GM21360 (cell line): ENCODE results near the gene TCF25.

Source experiments
- ATAC-seq: cut with Tn5 transposase; IDR thresholded peaks from one replicate; pipeline ENCODE4 v1.9.1; 2021; ENCODE audit warnings: mild to moderate bottlenecking, moderate library complexity; ENCODE audit not compliant: unreplicated experiment

The TCF25 gene

DNA sequence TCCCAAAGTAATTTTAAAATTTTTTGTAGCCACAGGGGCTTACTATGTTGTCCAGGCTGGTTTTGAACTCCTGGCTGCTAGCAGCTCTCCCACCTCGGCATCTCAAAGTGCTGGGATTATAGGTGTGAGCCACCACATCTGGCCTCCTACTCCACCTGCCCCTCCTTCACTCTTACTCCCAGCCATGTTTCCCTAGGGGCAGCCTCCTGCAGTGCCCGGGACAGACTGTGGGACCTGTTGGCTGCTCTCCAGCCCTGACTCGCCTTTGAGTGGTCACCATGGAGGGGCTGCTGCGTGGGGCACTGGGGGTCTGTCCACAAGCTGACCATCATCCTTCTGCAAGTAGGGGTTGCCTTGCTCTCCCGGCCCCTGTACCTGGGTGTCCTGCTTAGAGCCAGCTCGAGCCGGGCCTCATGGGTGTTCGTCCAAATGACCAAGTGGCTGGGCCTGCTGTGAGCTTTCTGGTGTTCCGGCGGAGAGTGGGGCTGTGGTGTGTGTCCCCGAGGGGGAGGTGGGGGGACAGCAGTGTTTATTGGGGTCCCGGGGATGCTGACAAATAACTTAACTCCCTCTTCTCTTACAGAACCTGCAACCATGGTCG lies 28.6 kb upstream of the TCF25 start:
- ATAC-seq = no peak

DNA sequence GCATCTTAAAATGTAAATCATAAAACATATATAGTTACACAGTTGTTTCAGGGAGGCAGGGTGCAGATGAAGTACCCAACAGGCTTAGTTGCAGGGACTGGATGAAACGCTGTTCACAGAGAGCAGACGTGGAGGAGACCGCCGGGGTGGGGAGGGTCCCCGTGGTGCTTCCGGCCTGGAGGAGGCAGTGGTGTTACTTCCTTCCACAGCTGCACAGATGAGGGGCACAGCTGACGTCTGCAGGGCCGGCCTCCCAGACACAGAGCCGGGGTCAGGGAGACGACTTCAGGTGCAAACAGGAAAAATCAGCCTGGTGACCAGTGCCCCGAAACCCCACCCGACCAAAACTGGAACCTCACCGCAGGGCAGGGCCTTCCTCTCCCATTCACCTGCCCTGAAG lies 28.0 kb upstream of the TCF25 start:
- no peak for ATAC-seq

DNA sequence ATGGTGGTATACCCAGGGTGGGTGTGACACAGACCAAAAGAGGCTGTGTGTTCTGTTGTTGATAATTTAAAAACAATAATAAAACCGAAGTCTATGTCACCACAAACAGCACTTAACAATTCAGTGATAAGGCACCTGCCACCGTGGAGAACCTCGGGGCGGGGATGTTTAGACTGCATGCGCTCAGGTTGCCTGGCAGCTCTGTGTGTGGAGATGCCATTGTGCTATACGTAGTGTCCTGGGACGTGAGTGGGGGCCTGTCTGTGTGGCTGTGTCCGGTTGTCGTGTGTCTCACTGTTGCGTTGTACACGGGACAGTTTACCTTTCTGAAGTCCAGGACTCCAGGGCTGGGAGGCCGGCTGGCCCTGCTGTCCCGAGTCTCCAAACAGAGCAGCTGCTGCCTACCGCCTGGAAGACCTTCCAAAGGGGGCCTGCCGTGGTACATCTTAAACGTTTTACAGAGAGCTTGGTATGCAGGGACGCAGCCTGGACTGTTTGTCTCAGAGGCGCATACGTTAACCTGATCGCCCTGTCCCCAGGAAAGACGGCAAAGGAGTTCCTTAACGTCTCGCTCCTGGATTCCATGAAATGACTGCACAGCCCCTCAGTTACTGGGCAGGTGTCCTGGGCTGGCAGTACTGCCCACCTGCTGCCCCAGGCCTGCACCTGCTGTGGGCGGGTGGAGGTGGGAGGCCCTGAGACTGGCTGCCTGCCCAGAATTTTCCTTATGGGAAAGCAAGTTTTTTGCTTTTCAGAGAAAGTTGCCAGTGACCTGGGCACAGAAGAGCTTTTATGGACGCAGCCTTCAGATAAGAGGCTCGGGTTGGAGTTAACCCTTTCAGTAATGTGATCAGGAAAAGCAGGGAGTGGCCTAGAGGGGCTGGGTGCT lies 26.1 kb upstream of the TCF25 start:
- no peak for ATAC-seq

DNA sequence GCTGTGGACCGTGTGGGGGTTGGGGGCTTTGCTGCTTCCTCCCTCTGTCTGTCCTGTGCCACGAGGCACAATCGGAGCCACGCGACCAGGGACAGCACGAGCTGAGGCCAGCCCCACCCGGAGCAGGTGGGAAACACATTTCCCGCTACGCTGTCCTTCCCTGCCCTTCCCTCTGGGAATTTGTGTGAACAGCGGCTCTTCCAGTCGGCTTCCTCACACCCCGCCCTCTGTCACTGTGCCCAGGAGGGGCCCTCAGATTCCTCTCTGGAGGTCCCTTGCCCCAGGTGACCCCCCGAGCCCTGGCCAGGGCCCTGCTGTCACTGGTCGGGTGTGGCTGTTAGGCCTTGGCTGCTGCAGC lies 25.5 kb upstream of the TCF25 start:
- no peak for ATAC-seq

DNA sequence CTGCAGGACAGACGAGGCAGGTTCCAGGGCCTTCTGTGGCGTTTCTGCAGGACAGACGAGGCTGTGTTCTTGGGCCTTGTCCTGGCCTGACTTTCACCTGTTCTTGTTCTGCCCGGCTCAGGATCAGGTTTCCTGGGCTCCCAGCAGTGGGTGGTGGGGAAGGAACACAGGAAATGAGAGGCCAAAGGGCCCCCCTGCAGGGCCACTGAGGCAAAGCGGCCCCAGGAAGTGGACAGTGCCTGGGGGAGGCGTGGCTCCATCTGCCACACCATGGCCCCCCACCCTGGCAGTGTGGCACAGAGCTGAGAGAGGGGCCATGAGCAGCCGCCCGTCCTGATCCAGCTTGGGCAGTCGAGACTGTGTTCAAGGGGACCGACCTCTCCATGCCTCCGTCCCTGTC lies 24.4 kb upstream of the TCF25 start:
- ATAC-seq = no peak

DNA sequence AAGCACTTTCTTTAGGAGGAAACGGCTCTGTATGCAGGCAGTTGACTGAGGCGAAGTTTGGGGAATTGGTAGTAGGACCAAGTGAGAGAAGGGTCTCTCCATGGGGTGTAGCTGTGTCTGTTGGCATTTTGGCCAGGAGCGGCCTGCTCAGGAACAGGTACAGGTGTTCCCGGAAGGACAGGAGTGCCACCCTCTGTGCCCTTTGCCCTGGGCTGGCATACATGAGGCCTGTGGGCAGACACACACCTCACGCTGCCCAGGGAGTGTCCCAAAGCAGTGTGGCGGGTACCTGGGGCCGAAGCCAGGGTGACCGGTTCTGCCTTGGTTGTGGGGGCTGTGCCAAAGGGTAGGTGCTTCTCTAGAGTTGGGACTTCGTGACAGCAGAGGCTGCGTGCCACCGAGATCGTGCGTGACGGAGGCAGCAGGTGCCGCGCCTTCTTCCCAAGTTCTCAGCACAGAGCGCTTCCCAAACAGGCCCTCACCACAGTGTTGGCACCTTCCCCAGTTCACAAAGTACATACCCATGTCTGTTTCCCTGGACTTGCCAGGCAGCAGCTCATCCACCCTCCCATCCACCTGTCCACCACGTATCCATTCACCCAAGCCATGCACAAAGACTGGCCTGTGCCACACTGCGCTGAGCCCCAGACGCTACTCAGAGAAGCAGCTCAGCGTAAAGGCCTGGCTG lies 19.9 kb upstream of the TCF25 start:
- no peak for ATAC-seq

DNA sequence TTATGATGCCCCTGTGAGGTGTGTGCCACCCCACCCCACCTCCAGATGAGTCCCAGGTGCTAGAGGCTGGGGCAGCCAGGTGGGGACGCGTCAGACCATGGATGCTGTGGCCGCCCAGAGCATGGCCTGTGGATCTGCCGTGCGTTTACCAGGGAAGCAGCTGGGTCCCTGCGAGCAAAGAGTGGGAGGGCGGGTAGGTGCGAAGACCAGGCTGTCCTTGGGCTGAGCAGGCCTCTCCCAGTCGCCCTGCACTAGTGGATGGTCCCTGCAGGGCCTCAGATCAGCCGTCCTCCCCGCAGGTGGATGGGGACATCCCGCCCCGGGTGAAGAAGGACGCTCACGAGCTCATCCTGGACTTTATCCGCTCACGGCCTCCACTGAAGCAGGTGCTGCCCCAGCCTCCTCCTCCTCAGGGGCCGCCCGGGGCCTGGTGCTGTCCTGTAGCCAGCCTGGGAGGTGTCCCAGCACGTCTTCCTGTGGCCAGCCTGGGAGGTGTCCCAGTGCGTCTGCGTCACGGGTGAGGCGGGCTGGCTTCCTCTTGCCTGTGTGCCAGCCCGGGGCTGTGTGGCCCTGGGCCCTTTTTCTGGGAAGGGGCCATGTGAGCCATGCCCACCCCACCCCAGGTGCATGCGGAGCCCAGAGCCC lies 18.0 kb upstream of the TCF25 start:
- ATAC-seq = no peak

DNA sequence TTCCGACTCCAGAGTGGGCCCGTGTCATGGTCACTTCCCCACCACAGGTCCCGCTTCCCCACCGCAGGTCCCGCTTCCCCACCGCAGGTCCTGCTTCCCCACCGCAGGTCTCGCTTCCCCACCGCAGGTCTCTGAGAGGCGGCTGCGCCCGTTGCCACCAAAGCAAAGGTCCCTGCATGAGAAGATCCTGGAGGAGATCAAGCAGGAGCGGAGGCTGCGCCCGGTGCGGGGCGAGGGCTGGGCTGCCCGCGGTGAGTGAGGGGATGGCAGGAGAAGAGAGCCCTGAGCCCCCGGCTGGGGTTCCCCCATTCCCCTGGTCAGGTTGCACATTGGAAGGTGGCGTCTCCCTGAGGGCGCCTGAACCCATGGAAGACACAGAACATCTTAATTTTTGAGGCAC lies 17.4 kb upstream of the TCF25 start:
- ATAC-seq = no peak

DNA sequence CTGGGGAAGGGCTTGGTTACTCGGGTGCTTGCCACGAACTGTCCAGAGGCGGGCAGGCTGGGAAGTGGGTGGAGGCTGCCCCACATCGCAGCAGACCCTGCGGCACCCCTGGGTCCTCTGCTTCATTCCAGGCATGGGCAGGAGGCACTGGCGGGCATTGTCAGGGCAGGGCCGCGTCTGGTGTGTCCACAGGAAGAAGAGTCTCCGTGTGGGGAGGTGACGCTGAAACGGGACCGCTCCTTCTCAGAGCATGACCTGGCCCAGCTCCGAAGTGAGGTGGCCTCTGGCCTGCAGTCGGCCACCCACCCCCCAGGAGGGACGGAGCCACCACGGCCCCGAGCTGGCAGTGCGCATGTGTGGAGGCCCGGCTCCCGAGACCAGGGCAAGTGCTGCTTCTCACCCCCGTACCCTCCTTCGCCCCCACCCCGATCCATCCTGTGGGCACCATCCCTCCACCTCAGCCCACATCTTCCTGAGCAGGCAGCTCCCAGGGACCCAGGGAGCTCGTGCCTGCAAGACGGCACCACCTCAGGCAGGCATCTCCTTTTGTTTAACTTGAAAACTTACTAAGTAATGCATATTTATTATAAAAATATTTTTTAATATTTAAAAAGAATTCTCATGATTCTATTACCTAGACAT lies 14.3 kb upstream of the TCF25 start:
- ATAC-seq = no peak

DNA sequence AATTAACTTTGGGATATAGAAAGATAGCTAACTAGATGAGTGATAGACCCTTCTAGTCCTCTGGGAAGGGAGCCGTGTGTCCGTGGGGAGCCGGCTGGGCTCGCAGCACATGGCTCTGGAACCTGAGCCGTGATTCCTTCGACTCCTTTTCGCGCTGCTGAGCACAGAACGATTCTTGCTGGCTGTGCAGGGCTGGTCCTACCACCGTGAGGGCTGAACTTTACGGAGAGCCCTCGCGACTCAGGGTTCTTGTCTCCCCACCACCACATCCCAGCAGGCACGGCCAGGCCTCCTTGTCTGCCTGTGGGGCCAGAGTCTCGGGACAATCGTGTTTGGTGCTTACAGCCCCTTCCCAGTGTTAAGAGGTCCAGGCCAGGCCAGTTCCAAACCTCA lies 13.8 kb upstream of the TCF25 start:
- no peak for ATAC-seq

DNA sequence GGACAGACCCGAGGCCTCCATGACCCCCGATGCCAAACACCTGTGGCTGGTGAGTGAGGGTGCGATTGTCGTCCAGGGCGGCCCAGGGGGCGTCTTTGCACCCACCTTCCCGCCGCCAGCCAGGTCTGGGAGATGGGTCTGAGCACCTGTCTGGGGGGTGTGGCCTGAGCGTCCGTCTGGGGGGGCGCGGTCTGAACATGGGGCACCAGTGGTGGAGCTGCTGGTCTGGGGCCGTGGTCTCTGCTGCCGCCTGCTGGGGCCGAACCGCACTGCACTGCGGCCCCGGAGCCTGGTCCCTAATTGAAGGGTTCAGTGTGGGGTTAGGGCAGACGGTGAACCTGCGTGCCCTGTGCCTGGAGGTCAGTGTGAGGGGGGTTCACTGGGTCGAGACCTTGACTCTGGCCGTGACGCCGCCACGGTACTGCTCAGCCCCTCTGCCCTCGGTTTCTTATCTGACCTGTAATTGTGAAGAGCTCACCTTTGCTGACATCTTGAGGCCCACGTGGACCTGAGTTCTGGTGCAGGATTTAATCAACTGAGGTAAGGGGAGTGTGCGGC lies 12.6 kb upstream of the TCF25 start:
- no peak for ATAC-seq

DNA sequence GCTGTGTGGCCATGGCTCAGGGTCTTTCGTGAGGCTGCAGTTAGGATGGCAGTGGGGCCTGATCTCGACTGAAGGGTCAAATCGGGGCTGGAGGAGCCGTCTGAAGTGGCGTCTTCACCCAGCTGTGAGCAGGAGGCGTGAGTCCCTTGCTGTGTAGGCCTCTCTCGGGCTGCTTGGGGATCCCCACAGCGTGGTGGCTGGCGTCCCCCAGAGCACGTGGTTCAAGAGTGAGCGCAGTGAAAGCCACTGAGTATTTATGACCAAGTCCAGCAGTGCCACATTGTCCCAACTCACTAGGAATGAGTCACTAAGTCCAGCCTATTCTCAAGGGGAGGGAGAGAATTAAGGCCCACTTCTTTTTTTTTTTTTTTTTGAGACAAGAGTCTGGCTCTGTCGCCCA lies 11.7 kb upstream of the TCF25 start:
- ATAC-seq = no peak

DNA sequence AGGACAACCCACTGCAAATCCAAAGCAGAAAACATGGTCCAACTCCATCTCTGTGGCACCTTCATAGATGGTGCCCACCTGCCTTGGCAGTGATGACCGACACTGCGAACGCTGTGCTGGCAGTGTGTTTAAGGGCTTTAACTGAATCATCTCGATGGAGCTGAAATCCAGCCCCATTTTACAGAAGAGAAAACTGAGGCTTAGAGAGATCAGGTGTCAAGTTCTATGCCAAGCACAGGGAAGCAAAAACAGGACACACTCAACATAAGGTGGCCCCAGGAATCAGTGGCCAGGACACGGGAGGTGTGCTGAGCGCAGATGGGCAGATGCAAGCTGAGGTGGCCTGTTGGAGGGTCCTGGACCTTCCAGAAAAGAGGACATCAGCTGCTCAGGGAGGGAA lies 10.7 kb upstream of the TCF25 start:
- no peak for ATAC-seq

DNA sequence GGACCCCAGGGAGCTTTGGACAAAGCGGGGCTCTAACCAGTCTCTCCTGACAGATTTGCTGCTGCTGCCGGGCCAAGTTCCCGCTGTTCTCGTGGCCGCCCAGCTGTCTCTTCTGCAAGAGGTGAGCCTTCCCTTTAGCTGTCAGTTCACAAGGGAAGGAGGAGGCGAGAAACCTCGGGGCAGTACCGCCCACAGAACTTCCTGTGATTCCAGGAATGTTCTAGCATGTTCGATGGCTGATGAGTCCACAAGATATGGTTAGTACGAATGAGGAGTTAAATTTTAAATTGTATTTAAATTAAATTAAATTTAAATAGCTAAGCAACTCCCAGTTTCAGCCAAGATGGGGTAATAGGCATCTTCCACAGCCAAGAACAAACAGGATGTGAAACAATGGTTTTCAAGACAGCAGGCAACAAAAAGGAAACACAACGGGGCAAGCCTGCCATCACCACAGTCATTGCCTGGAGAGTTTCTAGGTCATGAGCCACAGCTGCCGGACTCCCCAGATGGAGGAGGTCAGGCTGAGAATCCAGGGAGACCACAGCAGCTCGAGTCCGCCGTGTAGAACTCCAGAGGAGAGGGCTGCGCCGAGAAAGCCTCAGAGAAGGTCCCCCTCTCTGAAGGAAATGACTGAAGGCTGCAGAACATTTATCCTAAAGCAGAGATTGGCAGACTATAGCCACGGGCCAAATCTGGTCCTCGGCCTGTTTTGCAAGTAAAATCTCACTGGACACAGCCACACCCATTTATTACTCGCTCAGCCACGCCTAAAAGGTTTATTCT lies 9.5 kb upstream of the TCF25 start:
- no peak for ATAC-seq

DNA sequence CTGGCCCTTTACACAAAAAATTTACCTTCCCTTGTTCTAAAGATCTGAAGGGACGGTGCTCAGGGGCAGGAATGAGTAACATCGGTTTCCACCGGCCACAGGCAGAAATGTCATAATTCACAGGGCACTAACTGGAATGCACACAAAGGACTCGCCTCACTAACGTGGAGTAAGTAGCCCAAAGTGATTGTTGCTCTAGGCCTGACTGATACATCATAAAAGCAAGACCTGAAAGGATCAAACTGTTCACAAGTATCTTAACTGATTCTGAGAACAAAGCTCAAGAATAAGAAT lies 8.9 kb upstream of the TCF25 start:
- no peak for ATAC-seq

DNA sequence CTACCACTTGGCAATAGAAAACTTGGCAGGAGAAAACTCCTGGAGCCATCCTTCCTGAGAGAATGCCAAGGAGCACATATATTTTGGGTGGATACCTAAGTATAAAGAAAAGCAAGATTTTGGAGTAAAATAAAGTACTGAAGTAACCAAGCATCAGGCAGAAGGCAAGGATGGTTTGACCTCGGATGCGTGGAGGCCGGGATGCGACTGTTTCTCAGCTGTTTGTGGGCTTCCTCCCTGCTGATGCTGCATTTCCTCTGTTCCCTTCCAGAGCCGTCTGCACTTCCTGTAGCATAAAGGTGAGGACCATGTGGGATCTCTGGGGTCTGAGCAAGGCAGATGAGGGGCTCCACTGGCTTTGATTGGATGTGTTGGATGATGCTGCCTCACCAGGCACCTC lies 5.5 kb upstream of the TCF25 start:
- no peak for ATAC-seq

DNA sequence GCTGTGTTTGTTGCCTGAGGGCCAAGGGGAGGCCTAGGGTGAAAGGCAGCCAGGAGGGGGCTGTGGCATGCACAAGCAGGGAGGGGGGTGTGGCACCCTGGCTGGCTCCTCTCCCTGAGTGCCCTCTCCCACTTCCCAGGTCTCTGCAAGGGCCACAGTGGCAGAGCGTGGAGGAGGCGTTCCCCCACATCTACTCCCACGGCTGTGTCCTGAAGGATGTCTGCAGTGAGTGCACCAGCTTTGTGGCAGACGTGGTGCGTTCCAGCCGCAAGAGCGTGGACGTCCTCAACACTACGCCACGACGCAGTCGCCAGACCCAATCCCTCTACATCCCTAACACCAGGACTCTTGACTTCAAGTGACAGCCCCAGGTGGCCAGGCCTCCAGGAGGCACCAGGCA lies 3.5 kb upstream of the TCF25 start:
- no peak for ATAC-seq

DNA sequence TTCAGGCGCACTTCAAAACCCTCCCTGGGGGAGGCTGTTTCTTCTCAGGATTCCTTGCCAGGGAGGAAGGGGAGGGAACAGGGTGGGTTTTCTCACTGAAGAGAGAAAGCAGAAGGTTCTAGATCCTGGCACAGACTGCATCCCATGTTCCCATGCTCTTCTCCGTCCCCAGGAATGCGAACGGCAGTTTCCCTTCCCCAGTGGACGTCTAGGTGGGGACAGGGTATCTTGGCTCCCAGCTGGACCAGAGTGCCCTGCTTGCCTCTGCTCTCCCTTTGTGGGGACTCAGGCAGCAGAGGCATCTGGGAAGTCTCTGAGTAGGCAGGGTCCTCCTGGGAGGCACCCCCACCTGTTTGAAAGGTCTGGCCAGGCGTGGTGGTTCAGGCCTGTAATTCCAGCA lies 3.0 kb upstream of the TCF25 start:
- no peak for ATAC-seq

DNA sequence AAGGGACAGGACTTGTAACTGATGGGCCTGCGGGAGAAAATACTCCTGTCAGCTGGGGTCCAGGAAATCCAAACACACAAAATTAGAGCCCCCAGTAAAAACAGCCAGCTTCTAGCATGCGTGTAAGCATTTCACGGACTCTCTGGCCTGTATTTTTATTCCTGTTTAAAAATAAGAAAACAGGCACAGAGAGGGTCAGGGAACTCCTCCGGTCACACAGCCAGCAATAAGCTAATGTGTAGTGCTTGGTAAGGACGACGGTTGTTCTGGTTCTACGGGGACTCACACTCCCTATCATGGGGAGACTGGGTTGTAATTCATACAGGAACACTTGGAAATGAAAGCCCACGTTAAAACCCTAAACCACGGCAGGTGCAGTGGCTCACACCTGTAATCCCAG lies 1.5 kb upstream of the TCF25 start:
- no peak for ATAC-seq

DNA sequence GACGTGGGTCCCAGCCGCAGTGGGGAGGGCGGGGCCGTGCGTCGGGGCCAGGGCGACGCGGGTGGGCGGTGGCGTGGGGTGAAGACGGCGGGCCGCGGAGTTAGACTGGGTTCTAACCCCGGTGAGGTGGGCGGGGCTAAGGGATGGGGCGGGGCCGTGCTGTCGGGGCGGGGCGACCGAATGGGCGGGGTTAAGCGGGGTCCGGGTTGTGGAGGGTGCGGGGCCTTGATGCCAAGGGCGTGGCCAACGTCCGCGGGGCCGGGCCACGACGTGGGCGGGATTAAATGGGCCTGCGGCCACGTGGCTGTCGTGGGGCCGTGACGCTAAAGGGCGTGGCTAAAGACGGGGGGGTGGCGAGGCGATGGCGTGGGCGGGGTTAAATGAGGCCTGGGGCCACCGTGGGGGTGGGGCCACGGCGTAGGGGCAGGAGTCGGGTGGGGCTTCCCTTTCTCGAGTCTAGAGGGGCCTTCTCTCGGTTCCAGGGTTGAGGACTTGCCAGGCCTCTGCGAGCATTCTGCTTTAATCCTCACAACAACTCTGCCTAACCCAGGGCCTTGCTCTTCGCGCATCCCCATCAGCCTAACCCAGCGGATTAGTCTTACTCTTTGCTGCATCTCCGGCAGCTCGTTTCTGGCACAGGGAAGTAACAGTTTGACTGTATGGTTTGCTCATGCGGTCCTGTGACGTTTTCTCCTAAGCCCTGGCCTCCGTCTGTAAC lies 739 bp downstream of the TCF25 start:
- peak; percentile 62 for ATAC-seq
